Mononuclear cell (primary cell): Measurements from ENCODE around the gene IGSF1. TPM values are rescaled to one million over a fixed set of nuclear protein-coding genes. Genes with fewer than 3 reads are reported as not detected.

Source experiments
- H3K27me3 ChIP-seq: 2 replicates; pipeline ENCODE4 v1.6.0; 2011; ENCODE audit warnings: low read length, control low read depth; ENCODE audit not compliant: insufficient read depth
- H3K4me1 ChIP-seq: 2 replicates; pipeline ENCODE4 v1.5.1; 2011; ENCODE audit warnings: mild to moderate bottlenecking, low read length, control low read depth; ENCODE audit not compliant: insufficient read depth
- H3K4me3 ChIP-seq: 2 replicates; pipeline ENCODE4 v1.5.1; 2011; ENCODE audit warnings: mild to moderate bottlenecking, low read length, moderate library complexity
- H3K9me3 ChIP-seq: 2 replicates; pipeline ENCODE4 v1.5.1; 2011; ENCODE audit warnings: low read depth, mild to moderate bottlenecking, control low read depth, low read length
- total RNA-seq: library from RNA; depleted of rRNA; stranded (reverse); fragments of >200 nt; gene quantifications from one replicate; pipeline ENCODE4 v1.2.3, GENCODE V29; 2012

IGSF1 gene, protein sequence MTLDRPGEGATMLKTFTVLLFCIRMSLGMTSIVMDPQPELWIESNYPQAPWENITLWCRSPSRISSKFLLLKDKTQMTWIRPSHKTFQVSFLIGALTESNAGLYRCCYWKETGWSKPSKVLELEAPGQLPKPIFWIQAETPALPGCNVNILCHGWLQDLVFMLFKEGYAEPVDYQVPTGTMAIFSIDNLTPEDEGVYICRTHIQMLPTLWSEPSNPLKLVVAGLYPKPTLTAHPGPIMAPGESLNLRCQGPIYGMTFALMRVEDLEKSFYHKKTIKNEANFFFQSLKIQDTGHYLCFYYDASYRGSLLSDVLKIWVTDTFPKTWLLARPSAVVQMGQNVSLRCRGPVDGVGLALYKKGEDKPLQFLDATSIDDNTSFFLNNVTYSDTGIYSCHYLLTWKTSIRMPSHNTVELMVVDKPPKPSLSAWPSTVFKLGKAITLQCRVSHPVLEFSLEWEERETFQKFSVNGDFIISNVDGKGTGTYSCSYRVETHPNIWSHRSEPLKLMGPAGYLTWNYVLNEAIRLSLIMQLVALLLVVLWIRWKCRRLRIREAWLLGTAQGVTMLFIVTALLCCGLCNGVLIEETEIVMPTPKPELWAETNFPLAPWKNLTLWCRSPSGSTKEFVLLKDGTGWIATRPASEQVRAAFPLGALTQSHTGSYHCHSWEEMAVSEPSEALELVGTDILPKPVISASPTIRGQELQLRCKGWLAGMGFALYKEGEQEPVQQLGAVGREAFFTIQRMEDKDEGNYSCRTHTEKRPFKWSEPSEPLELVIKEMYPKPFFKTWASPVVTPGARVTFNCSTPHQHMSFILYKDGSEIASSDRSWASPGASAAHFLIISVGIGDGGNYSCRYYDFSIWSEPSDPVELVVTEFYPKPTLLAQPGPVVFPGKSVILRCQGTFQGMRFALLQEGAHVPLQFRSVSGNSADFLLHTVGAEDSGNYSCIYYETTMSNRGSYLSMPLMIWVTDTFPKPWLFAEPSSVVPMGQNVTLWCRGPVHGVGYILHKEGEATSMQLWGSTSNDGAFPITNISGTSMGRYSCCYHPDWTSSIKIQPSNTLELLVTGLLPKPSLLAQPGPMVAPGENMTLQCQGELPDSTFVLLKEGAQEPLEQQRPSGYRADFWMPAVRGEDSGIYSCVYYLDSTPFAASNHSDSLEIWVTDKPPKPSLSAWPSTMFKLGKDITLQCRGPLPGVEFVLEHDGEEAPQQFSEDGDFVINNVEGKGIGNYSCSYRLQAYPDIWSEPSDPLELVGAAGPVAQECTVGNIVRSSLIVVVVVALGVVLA (N-terminal part only)
- total RNA-seq = not detected

DNA sequence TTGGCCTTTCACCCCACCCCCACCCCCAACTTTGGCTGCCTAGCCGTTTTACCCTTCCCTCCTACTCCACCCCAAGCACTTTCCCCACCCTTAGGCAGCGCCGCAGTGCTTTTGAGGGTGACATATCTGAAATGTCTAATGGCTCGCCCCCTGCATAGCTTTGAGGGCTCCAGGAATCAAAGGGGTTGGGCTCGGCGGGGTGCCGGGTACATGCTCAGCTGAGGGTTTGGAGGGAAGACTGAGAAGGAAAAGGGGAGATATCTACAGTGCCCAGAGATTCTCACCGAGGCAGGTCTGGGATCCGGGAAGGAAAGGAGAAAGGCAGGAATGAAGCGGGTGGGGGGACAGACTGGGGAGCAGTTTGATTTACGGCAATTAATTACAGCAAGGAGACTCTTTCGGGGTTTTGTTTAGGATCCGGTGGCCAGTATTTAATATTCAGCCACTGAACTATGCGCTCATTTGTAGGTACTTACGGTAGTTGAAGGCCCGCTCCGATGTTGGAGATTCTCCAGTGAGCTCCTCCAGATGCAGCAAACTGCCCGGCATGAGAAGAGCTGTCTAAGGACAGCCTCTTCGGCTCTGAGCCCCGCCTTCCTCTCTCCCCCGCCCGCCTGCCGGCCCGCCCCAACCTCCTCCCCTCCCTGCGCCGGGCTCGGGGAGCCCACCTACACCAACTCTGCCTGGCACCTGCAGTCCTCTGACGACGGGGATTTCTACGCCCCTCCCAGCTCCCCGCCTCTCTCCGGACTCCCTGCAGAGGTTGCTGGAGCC, at the start of gene IGSF1:
TSS of gene IGSF1 (minus strand) at position 569 of the 774 bp plus-strand sequence. CDS start 2,632 bp downstream, outside the sequence.
- H3K9me3 ChIP-seq = no peaks in the 10 kb centered on the region
- H3K4me3 ChIP-seq = no peak within 1 kb of the TSS
- H3K27me3 ChIP-seq = no peaks in the 10 kb centered on the region
- H3K4me1 ChIP-seq = no peaks in the 10 kb centered on the region

DNA sequence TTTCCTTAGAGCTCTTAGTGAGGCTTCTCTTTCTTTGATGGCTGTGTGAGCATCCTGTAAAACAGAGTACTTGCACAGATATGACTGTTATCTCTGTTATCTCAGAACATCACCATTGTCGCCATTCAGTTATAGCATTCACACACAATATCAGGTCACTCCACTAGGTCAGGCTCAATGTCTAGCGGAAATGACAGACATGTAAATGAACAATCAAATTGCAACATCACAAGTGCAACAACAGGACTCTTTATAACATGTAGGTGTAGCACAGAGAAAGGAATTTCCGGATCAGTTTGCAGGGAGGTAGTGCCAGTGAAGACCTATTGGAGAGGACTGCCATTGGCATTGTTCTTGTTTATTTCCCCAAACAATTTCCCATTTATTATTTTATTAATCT, 43.2 kb upstream of the IGSF1 start:
- Histone ChIP-seq H3K4me1 (no peaks in the 10 kb centered on the region), H3K9me3 (no peaks in the 10 kb centered on the region), H3K27me3 (no peaks in the 10 kb centered on the region), H3K4me3 (no peak overlapping the region)

DNA sequence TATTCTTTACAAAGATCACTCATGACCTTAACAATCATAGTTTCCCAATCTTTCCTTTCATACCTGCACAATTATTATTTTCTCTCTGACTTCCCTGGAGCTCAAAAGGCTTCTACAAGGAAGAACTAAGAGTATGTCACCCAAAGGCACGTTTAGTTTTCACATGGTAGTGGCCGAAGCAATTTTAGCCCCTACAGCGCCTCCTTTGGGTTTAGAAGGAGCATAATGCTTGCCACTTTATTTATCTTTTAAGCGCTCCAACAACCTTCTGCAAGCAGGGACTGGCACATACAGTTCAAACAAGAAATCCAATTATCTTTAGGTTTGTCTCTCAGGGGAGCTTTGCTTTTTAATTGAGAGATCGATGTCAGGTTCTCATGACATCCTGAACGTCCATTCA, 42.0 kb upstream of the IGSF1 start:
- H3K4me3 ChIP-seq = no peak overlapping the region
- no peaks in the 10 kb centered on the region for H3K9me3 ChIP-seq
- H3K4me1 ChIP-seq = no peaks in the 10 kb centered on the region
- H3K27me3 ChIP-seq = no peaks in the 10 kb centered on the region

DNA sequence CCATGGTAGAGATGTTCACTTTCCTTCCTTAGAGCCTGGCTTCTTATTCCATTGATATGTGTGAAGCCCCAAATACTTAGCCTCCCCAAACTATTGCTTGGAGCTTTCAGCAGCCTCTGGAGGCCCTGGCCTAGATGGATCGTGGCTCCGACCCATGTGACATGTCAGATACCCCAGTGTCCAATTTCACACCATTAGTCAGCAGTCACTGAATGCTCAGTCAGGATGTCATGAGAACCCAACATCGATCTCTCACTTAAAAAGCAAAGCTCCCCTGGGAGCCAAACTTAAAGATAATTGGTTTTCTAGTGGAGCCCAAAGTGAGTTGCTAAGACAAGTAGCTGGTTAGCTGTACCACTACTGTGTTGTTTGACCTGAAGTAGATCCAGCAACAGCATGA, 41.6 kb upstream of the IGSF1 start:
- no peaks in the 10 kb centered on the region for H3K9me3 ChIP-seq
- no peak overlapping the region for H3K4me3 ChIP-seq
- H3K27me3 ChIP-seq = no peaks in the 10 kb centered on the region
- H3K4me1 ChIP-seq = no peaks in the 10 kb centered on the region

DNA sequence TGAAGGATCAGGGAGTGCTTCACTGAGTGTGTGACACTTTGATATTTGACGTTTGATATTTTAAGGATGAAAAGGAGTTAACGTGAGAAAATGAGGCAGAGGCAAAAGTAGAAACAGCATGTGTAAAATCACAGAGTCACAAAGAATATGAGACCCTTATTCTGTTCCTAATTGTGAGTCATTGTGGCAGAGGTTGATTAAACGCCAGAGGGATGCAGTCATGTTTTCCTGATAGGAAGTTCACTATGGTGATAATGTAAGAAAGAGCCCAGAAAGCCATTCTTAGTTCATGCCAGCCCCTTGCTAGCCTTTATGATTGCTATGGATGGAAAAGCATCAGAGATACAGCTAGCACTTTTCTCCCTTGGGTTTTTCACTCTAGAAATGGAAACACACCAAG, 33.5 kb upstream of the IGSF1 start:
- H3K27me3 ChIP-seq = no peaks in the 10 kb centered on the region
- no peaks in the 10 kb centered on the region for H3K9me3 ChIP-seq
- no peaks in the 10 kb centered on the region for H3K4me1 ChIP-seq
- H3K4me3 ChIP-seq = no peak overlapping the region

DNA sequence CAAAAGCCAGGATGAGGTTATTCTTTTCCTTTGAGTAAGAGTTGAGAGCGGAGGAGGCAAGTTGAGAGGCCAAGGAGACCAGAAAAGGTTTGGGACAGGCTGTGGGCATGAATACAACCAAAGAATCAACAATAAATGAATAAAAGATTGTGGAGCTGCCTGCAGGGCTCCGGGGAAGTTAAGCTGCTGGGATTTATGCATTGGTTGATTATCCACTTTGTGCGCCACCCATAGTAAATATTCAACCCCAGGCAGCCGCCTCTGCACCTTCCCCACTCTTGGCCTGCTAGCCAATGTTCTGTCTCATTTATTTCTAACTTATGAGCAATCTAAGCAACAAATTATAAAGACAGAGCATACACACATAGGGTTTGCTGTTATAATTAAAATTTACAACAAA, 28.2 kb upstream of the IGSF1 start:
- no peaks in the 10 kb centered on the region for H3K9me3 ChIP-seq
- H3K27me3 ChIP-seq = no peaks in the 10 kb centered on the region
- no peak overlapping the region for H3K4me3 ChIP-seq
- no peaks in the 10 kb centered on the region for H3K4me1 ChIP-seq

DNA sequence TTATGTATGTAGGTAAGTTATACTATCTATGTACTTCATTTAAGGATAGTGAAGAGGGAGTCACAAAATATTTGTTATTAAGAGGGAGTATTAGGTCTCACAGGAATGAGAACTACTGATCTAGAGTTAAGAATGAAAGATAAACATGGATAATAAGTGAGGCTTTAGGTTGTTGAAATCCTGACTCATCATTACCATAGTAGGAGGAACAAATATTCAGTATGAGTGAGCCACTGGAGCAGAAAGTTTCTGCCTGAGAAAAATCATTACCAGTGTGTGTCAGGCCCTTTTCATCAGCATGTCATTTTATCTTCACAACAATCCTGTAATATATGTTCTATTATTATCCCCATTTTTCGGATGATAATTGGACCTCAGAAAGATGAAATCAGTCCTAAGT, 27.2 kb upstream of the IGSF1 start:
- H3K9me3 ChIP-seq = no peaks in the 10 kb centered on the region
- no peaks in the 10 kb centered on the region for H3K27me3 ChIP-seq
- no peaks in the 10 kb centered on the region for H3K4me1 ChIP-seq
- H3K4me3 ChIP-seq = no peak overlapping the region

DNA sequence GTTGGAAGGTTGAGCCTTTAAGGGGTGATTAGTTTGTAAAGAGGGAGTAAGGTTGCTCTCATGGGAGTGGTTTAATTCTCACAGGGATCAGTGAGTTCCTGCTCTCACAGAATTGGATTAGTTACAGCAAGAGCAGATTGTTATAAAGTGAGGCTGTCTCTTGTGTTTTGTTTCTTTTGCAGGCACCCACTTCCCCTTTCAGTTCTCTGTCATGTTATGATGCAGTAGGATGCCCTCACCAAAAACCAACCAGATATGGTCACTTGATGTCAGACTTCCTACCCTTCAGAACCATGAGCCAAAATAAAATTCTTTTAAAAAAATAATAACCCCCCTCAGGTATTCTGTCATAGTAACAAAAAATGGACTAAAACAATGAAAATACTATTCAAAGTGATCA, 19.9 kb upstream of the IGSF1 start:
- H3K9me3 ChIP-seq = no peaks in the 10 kb centered on the region
- H3K27me3 ChIP-seq = no peaks in the 10 kb centered on the region

DNA sequence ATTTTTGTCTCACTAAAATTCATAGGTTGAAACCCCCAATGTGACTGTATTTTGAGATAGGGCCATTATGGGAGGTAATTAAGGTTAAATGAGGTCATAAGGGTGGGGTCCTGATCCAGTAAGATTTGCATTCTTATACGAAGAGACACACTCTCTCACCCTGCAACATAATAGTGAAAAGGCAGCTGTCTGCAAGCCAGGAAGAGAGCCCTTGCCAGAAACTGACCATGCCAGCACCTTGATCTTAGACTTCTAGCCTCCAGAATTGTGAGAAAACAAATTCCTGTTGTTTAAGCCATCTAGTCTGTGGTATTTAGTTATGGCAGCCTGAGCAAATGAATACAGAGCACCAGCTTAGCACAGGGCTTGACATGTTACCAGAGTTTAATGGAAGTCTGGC, 17.5 kb upstream of the IGSF1 start:
- Histone ChIP-seq H3K27me3 (no peaks in the 10 kb centered on the region), H3K4me1 (no peaks in the 10 kb centered on the region), H3K4me3 (no peak overlapping the region), H3K9me3 (no peaks in the 10 kb centered on the region)

More for the DNA sequence above, 19.9 kb upstream of the IGSF1 start:
- H3K4me1 ChIP-seq = no peaks in the 10 kb centered on the region
- H3K4me3 ChIP-seq = no peak overlapping the region

DNA sequence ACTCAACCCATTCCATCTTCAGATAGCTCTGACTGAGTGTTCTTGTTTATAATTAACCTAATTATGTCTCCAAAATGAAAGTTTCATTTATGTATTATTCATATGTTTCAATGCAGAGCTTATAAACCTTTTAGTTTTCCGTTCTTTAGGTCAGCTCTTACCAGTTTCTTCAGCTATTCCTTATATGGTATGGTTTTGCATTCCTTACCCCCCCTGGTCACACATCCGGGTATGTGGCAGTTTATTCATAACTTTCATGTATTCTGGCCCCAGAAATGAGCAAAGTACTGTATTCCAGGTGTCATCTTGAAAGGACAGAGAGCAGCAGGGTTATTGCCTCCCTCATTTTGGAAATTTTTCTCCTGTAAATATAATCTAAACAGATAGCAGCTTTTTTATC, 16.8 kb upstream of the IGSF1 start:
- H3K27me3 ChIP-seq = no peaks in the 10 kb centered on the region
- H3K4me3 ChIP-seq = no peak overlapping the region
- H3K4me1 ChIP-seq = no peaks in the 10 kb centered on the region
- H3K9me3 ChIP-seq = no peaks in the 10 kb centered on the region

DNA sequence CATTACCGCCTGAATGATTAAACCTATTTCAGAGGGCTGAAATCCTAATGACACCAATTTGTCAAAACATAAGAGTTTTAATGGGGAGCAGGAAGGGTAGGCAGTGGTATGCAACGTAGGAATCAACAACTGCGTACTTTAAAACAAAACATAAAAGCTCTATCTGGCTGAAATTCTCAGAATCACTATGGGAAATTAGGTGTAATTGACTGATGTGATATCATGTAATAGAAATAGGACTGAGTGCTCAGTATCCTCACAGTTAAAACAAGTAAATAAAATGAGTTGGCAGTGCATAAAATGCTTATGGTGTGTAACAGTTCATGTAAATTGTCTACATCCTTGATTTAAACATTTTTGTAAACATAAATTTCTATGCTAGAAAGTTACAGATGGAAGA, 13.6 kb upstream of the IGSF1 start:
- Histone ChIP-seq H3K4me1 (no peaks in the 10 kb centered on the region), H3K9me3 (no peaks in the 10 kb centered on the region), H3K27me3 (no peaks in the 10 kb centered on the region), H3K4me3 (no peak overlapping the region)

DNA sequence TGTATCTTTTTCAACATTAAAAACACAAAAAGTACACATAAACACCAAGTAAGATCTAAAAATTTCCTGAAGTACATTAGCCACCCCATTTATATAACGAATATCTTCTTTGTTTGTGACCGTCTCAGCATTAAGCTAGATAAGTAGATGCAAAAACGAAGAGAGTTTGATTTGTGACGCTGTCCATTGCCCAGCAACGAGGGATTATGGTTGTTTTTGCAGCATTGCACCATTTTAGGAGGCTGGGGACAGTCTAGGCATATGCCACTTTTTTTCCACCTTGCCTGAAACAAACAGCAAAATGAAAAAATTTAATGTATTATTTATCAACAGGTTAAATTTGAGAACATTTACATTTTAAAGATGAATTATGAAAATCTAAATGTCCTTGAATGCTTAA, 12.0 kb upstream of the IGSF1 start:
- H3K4me3 ChIP-seq = no peak overlapping the region

DNA sequence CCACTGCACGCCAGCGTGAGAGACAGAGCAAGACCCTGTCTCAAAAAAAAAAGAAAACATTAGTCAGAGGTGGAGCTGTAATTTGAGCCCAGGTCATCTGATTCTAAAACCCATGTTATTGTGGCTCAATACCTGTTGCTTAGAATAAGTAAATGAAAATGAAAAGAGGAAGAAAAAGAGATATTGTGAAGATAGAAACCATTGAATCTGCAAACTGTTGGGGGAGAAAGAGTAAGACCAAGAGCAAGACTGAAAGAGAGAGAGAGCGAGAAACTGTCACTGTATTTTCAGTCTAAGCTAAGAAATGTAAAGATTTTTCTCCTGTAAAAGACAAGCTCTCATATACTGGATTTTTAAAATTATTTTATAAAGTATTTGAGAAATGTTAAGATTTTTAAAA, 9.7 kb upstream of the IGSF1 start:
- Histone ChIP-seq H3K27me3 (no peaks in the 10 kb centered on the region), H3K4me3 (no peak overlapping the region), H3K4me1 (no peaks in the 10 kb centered on the region), H3K9me3 (no peaks in the 10 kb centered on the region)

More for the DNA sequence above, 12.0 kb upstream of the IGSF1 start:
- H3K9me3 ChIP-seq = no peaks in the 10 kb centered on the region
- H3K27me3 ChIP-seq = no peaks in the 10 kb centered on the region
- H3K4me1 ChIP-seq = no peaks in the 10 kb centered on the region

DNA sequence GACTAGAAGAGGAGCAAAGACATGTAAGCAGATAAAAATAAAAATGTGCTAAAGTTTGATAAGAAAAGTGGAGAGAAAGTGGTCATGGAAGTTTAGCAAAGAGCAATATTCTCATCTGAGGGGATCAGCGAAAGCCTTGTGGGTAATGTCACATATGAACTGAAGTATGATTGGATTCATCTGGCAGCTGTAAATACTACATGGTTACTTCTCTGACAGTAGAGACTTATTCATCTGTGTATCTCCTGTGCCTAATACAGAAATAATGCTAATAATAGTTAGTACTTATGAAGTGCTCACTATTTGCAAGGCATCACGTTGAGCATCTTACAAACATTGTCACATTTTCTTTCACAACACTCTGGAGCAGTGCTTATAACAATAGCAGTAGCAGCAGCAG, 8.9 kb upstream of the IGSF1 start:
- H3K9me3 ChIP-seq = no peaks in the 10 kb centered on the region
- H3K4me3 ChIP-seq = no peak overlapping the region
- no peaks in the 10 kb centered on the region for H3K4me1 ChIP-seq
- H3K27me3 ChIP-seq = no peaks in the 10 kb centered on the region
